Measurements from ENCODE around the gene ABCC4. TPM values are rescaled to one million over a fixed set of nuclear protein-coding genes. Genes with fewer than 3 reads are reported as not detected.
"Not testable (repeated sequence)": the region's sequence is repeated elsewhere in the genome, so short reads cannot be mapped to it uniquely, and the experiment has no call there.

The ABCC4 gene
- total RNA-seq, 2 experiments from 2014 or later: 5.7 to 6.1 TPM

- CTCF ChIA-PET: interaction anchor here (1.3 kb wide), 1 partner anchor 109 kb away, joined by 4 read pairs; no protein-coding TSS in a partner anchor
Measured at GRCh38 chr13:95295026-95295425, 6.2 kb downstream of the ABCC4 start.

GRCh38 chr13:95292622-95293021, 8.6 kb downstream of the ABCC4 start:
- Mint-ChIP-seq H3K4me3 (no peak overlapping the region), H3K36me3 (ENCODE audit: low read depth) (no peaks in the 10 kb centered on the region), H3K27ac (no peak overlapping the region), H3K4me1 (ENCODE audit: low read depth) (no peaks in the 10 kb centered on the region), H3K9me3 (ENCODE audit: insufficient read depth) (no peaks in the 10 kb centered on the region), H3K27me3 (ENCODE audit: low read depth) (no peaks in the 10 kb centered on the region)
- CTCF ChIA-PET: interaction anchor here (2.0 kb wide), 1 partner anchor 103 kb away, joined by 6 read pairs; no protein-coding TSS in a partner anchor
- POLR2A ChIA-PET: interaction anchor here (1.0 kb wide), 1 partner anchor 12 kb away, joined by 4 read pairs; no protein-coding TSS in a partner anchor
- ATAC-seq: no peak
- DNase-seq: no peak

More at GRCh38 chr13:95295026-95295425, 6.2 kb downstream of the ABCC4 start:
- no peaks in the 10 kb centered on the region for H3K36me3 Mint-ChIP-seq (ENCODE audit: low read depth)
- no peak overlapping the region for H3K4me3 Mint-ChIP-seq
- no peak overlapping the region for H3K27ac Mint-ChIP-seq
- no peaks in the 10 kb centered on the region for H3K9me3 Mint-ChIP-seq (ENCODE audit: insufficient read depth)
- ATAC-seq: no peak
- POLR2A ChIA-PET: no interaction called here
- H3K27me3 Mint-ChIP-seq (ENCODE audit: low read depth): no peaks in the 10 kb centered on the region
- peaks cover 8% of the 10 kb centered on the region for H3K4me1 Mint-ChIP-seq (ENCODE audit: low read depth)
- no peak for DNase-seq

GRCh38 chr13:95289901-95290300, 11.3 kb downstream of the ABCC4 start:
- H3K9me3 Mint-ChIP-seq (ENCODE audit: insufficient read depth); POLR2A ChIA-PET; H3K4me1 Mint-ChIP-seq (ENCODE audit: low read depth); DNase-seq; H3K27ac Mint-ChIP-seq; H3K4me3 Mint-ChIP-seq; H3K36me3 Mint-ChIP-seq (ENCODE audit: low read depth); ATAC-seq; CTCF ChIA-PET; H3K27me3 Mint-ChIP-seq (ENCODE audit: low read depth): not testable (repeated sequence)

GRCh38 chr13:95289020-95289444, 12.2 kb downstream of the ABCC4 start:
- H3K4me1 Mint-ChIP-seq (ENCODE audit: low read depth): no peaks in the 10 kb centered on the region
- CTCF ChIA-PET: no interaction called here

GRCh38 chr13:95284436-95284835, 16.8 kb downstream of the ABCC4 start:
- Mint-ChIP-seq H3K4me1 (ENCODE audit: low read depth) (no peaks in the 10 kb centered on the region), H3K4me3 (no peak overlapping the region), H3K27ac (no peak overlapping the region), H3K36me3 (ENCODE audit: low read depth) (peaks cover 2% of the 10 kb centered on the region), H3K27me3 (ENCODE audit: low read depth) (no peaks in the 10 kb centered on the region), H3K9me3 (ENCODE audit: insufficient read depth) (no peaks in the 10 kb centered on the region)
- CTCF ChIA-PET: interaction anchor here (1.5 kb wide), 1 partner anchor 12 kb away, joined by 4 read pairs; no protein-coding TSS in a partner anchor
- ATAC-seq: no peak
- no peak for DNase-seq
- POLR2A ChIA-PET: no interaction called here

More at GRCh38 chr13:95289020-95289444, 12.2 kb downstream of the ABCC4 start:
- Mint-ChIP-seq H3K9me3 (ENCODE audit: insufficient read depth) (no peaks in the 10 kb centered on the region), H3K27me3 (ENCODE audit: low read depth) (no peaks in the 10 kb centered on the region), H3K27ac (no peak overlapping the region), H3K4me3 (no peak overlapping the region), H3K36me3 (ENCODE audit: low read depth) (no peaks in the 10 kb centered on the region)
- ATAC-seq (no peak), DNase-seq (no peak)
- POLR2A ChIA-PET: no interaction called here

- H3K4me3 Mint-ChIP-seq: no peak overlapping the region
- no peaks in the 10 kb centered on the region for H3K9me3 Mint-ChIP-seq (ENCODE audit: insufficient read depth)
- H3K27me3 Mint-ChIP-seq (ENCODE audit: low read depth): no peaks in the 10 kb centered on the region
- ChIA-PET CTCF (no interaction called here), POLR2A (no interaction called here)
- ATAC-seq (no peak), DNase-seq (no peak)
- peaks cover 2% of the 10 kb centered on the region for H3K36me3 Mint-ChIP-seq (ENCODE audit: low read depth)
- H3K27ac Mint-ChIP-seq: no peak overlapping the region
- no peaks in the 10 kb centered on the region for H3K4me1 Mint-ChIP-seq (ENCODE audit: low read depth)
Measured at GRCh38 chr13:95279016-95279415, 22.2 kb downstream of the ABCC4 start.

- H3K9me3 Mint-ChIP-seq (ENCODE audit: insufficient read depth): no peaks in the 10 kb centered on the region
- ATAC-seq (no peak), DNase-seq (no peak)
- no peaks in the 10 kb centered on the region for H3K27me3 Mint-ChIP-seq (ENCODE audit: low read depth)
- no peaks in the 10 kb centered on the region for H3K4me1 Mint-ChIP-seq (ENCODE audit: low read depth)
- H3K4me3 Mint-ChIP-seq: no peak overlapping the region
- POLR2A ChIA-PET: no interaction called here
- no peak overlapping the region for H3K27ac Mint-ChIP-seq
- H3K36me3 Mint-ChIP-seq (ENCODE audit: low read depth): no peaks in the 10 kb centered on the region
- CTCF ChIA-PET: interaction anchor here (1.3 kb wide), 1 partner anchor 84 kb away, joined by 4 read pairs; no protein-coding TSS in a partner anchor
Measured at GRCh38 chr13:95276037-95276505, 25.2 kb downstream of the ABCC4 start.

GRCh38 chr13:95275322-95276036, 25.8 kb downstream of the ABCC4 start:
- CTCF ChIA-PET: interaction anchor here (0.9 to 1.3 kb wide), 2 partner anchors 22 to 83 kb away, joined by 3 to 4 read pairs; no protein-coding TSS in a partner anchor
- no peaks in the 10 kb centered on the region for H3K27me3 Mint-ChIP-seq (ENCODE audit: low read depth)
- ATAC-seq: no peak
- H3K4me1 Mint-ChIP-seq (ENCODE audit: low read depth): no peaks in the 10 kb centered on the region
- H3K9me3 Mint-ChIP-seq (ENCODE audit: insufficient read depth): no peaks in the 10 kb centered on the region
- no peaks in the 10 kb centered on the region for H3K36me3 Mint-ChIP-seq (ENCODE audit: low read depth)
- POLR2A ChIA-PET: no interaction called here
- no peak overlapping the region for H3K4me3 Mint-ChIP-seq
- no peak overlapping the region for H3K27ac Mint-ChIP-seq
- DNase-seq: no peak

GRCh38 chr13:95273592-95274132, 27.6 kb downstream of the ABCC4 start:
- H3K4me1 Mint-ChIP-seq (ENCODE audit: low read depth); H3K27me3 Mint-ChIP-seq (ENCODE audit: low read depth); H3K36me3 Mint-ChIP-seq (ENCODE audit: low read depth); H3K27ac Mint-ChIP-seq; H3K9me3 Mint-ChIP-seq (ENCODE audit: insufficient read depth); ATAC-seq; H3K4me3 Mint-ChIP-seq; DNase-seq; POLR2A ChIA-PET; CTCF ChIA-PET: not testable (repeated sequence)

- H3K4me3 Mint-ChIP-seq; H3K27ac Mint-ChIP-seq; H3K4me1 Mint-ChIP-seq (ENCODE audit: low read depth); H3K27me3 Mint-ChIP-seq (ENCODE audit: low read depth); H3K36me3 Mint-ChIP-seq (ENCODE audit: low read depth); DNase-seq; ATAC-seq; CTCF ChIA-PET; POLR2A ChIA-PET; H3K9me3 Mint-ChIP-seq (ENCODE audit: insufficient read depth): not testable (repeated sequence)
Measured at GRCh38 chr13:95272076-95272475, 29.2 kb downstream of the ABCC4 start.

GRCh38 chr13:95269756-95270155, 31.5 kb downstream of the ABCC4 start:
- no peak overlapping the region for H3K27ac Mint-ChIP-seq
- H3K4me3 Mint-ChIP-seq: no peak overlapping the region
- ChIA-PET CTCF (no interaction called here), POLR2A (no interaction called here)
- no peaks in the 10 kb centered on the region for H3K27me3 Mint-ChIP-seq (ENCODE audit: low read depth)
- peaks cover 11% of the 10 kb centered on the region for H3K36me3 Mint-ChIP-seq (ENCODE audit: low read depth)
- no peaks in the 10 kb centered on the region for H3K4me1 Mint-ChIP-seq (ENCODE audit: low read depth)
- no peaks in the 10 kb centered on the region for H3K9me3 Mint-ChIP-seq (ENCODE audit: insufficient read depth)
- no peak for ATAC-seq
- DNase-seq: no peak

- CTCF ChIA-PET; H3K27me3 Mint-ChIP-seq (ENCODE audit: low read depth); H3K4me3 Mint-ChIP-seq; H3K27ac Mint-ChIP-seq; H3K9me3 Mint-ChIP-seq (ENCODE audit: insufficient read depth); DNase-seq; POLR2A ChIA-PET; ATAC-seq; H3K4me1 Mint-ChIP-seq (ENCODE audit: low read depth): not testable (repeated sequence)
- H3K36me3 Mint-ChIP-seq (ENCODE audit: low read depth): peaks cover 11% of the 10 kb centered on the region
Measured at GRCh38 chr13:95268343-95269065, 32.7 kb downstream of the ABCC4 start.

All from activated CD8-positive, alpha-beta T cell treated with anti-CD3 and anti-CD28 coated beads, Interleukin-2, amount 10 ng/mL, durations not matched to agents 7 days and 5 days (primary cell).